HepG2 (cell line): ENCODE measurements around the gene SH2D6.

Experiments
- BRCA1 ChIP-seq: sonication (generic); formaldehyde crosslinking; IDR thresholded peaks from 2 replicates; pipeline ENCODE4 v1.4.0; 2020; ENCODE audit warnings: missing genetic modification reagents
- NFATC3 ChIP-seq: sonication (generic); formaldehyde crosslinking; IDR thresholded peaks from 2 replicates; pipeline ENCODE4 v1.5.1; 2020; ENCODE audit warnings: mild to moderate bottlenecking, missing genetic modification reagents
- POLR2AphosphoS2 ChIP-seq: IDR thresholded peaks from 2 replicates; pipeline ENCODE4 v1.6.1; 2011; ENCODE audit warnings: low read depth, low read length, improper control_type of control experiment
- POLR2AphosphoS5 ChIP-seq: IDR thresholded peaks from 2 replicates; pipeline ENCODE4 v1.6.1; 2012; ENCODE audit warnings: low read depth, low read length
- SMAD3 ChIP-seq: sonication (generic); formaldehyde crosslinking; IDR thresholded peaks from 2 replicates; pipeline ENCODE4 v1.4.0; 2020; ENCODE audit warnings: missing genetic modification reagents
- ZBTB3 ChIP-seq: sonication (generic); formaldehyde crosslinking; IDR thresholded peaks from 2 replicates; pipeline ENCODE4 v1.4.0; 2020; ENCODE audit warnings: low read depth, mild to moderate bottlenecking, moderate library complexity, missing genetic modification reagents, borderline replicate concordance
- ZNF510 ChIP-seq: sonication (generic); formaldehyde crosslinking; IDR thresholded peaks from 2 replicates; pipeline ENCODE4 v1.4.0; 2020; ENCODE audit warnings: low read depth, mild to moderate bottlenecking, missing genetic modification reagents
- TF ChIP-seq, protein P1 (sequence below): sonication (generic); formaldehyde crosslinking; IDR thresholded peaks from 2 replicates; pipeline ENCODE4 v1.4.0; 2020; ENCODE audit warnings: missing genetic modification reagents
- TF ChIP-seq, protein P2 (sequence below), 2 experiments: fragments of 450-650 bp in 1 of 2; sonication (generic) in 1 of 2; formaldehyde crosslinking; IDR thresholded peaks; 2 replicates each; pipeline versions ENCODE4 v1.5.0 to v1.8.0; 2020 to 2022; ENCODE audit warnings: mild to moderate bottlenecking in 1 of 2, missing genetic modification reagents in 1 of 2

DNA sequence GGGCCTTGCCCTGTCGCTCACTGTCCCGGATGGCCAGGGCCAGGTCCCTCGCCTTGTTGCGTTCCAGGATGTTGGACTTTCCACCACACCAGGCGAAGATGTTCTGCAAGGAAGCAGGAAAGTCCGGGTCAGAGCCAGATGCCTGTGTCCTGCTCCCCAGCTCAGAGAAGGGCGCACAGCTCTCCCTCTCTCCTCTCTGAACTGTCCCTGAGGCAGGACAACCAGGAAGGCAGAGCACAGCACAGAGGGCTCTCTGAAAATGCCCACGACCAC lies 19.4 kb upstream of the SH2D6 start:
- TF ChIP-seq ZBTB3 (CRISPR knock-in tag) (no peak), SMAD3 (CRISPR knock-in tag) (no peak), NFATC3 (CRISPR knock-in tag) (no peak), ZNF510 (no peak), POLR2AphosphoS5 (no peak), POLR2AphosphoS2 (no peak), BRCA1 (CRISPR knock-in tag) (no peak)
- TF ChIP-seq, protein P1, sequence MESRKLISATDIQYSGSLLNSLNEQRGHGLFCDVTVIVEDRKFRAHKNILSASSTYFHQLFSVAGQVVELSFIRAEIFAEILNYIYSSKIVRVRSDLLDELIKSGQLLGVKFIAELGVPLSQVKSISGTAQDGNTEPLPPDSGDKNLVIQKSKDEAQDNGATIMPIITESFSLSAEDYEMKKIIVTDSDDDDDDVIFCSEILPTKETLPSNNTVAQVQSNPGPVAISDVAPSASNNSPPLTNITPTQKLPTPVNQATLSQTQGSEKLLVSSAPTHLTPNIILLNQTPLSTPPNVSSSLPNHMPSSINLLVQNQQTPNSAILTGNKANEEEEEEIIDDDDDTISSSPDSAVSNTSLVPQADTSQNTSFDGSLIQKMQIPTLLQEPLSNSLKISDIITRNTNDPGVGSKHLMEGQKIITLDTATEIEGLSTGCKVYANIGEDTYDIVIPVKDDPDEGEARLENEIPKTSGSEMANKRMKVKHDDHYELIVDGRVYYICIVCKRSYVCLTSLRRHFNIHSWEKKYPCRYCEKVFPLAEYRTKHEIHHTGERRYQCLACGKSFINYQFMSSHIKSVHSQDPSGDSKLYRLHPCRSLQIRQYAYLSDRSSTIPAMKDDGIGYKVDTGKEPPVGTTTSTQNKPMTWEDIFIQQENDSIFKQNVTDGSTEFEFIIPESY = no peak
- TF ChIP-seq, protein P2, sequence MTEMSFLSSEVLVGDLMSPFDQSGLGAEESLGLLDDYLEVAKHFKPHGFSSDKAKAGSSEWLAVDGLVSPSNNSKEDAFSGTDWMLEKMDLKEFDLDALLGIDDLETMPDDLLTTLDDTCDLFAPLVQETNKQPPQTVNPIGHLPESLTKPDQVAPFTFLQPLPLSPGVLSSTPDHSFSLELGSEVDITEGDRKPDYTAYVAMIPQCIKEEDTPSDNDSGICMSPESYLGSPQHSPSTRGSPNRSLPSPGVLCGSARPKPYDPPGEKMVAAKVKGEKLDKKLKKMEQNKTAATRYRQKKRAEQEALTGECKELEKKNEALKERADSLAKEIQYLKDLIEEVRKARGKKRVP (CRISPR knock-in tag; IDR thresholded peaks at IDR 0.05) = no peak
